SU-DHL-6 (cell line): ENCODE data around the gene RBL2.

Source experiments
- H2AFZ ChIP-seq: fragments of 200-600 bp; sonication (generic); 2 replicates; pipeline ENCODE4 v1.6.1; 2014; ENCODE audit warnings: low read depth, mild to moderate bottlenecking, moderate library complexity, mixed read lengths, antibody characterized with exemption, low read length; ENCODE audit not compliant: severe bottlenecking
- H3F3A ChIP-seq: fragments of 200-600 bp; shearing (Covaris generic); 2 replicates; pipeline ENCODE4 v1.6.0; 2016; ENCODE audit warnings: antibody characterized with exemption, mild to moderate bottlenecking; ENCODE audit not compliant: insufficient read depth
- H3K27ac ChIP-seq: fragments of 200-600 bp; sonication (generic); 2 replicates; pipeline ENCODE4 v1.5.1; 2016; ENCODE audit warnings: low read depth, mild to moderate bottlenecking, low read length, moderate library complexity, mixed read lengths
- H3K27me3 ChIP-seq: fragments of 200-600 bp; sonication (generic), shearing (Covaris generic); 2 replicates; pipeline ENCODE4 v1.6.0; 2014; ENCODE audit warnings: mild to moderate bottlenecking, low read length
- H3K36me3 ChIP-seq: fragments of 200-600 bp; sonication (generic); 2 replicates; pipeline ENCODE4 v1.6.1; 2014; ENCODE audit warnings: mild to moderate bottlenecking, low read length, mixed read lengths
- H3K4me2 ChIP-seq: fragments of 300-600, 200-600 bp; shearing (Covaris generic), sonication (generic); 2 replicates; pipeline ENCODE4 v1.6.0; 2014; ENCODE audit warnings: low read length, low read depth, mild to moderate bottlenecking; ENCODE audit not compliant: poor library complexity, severe bottlenecking
- H3K4me3 ChIP-seq: fragments of 200-600 bp; sonication (generic); 2 replicates; pipeline ENCODE4 v1.5.1; 2014; ENCODE audit warnings: antibody characterized with exemption, low read length, mild to moderate bottlenecking, mixed read lengths; ENCODE audit not compliant: insufficient read depth, poor library complexity, severe bottlenecking
- H3K79me2 ChIP-seq: fragments of 200-600 bp; sonication (generic); 2 replicates; pipeline ENCODE4 v1.6.1; 2014; ENCODE audit warnings: mild to moderate bottlenecking, low read length, moderate library complexity; ENCODE audit not compliant: insufficient read depth
- H3K9ac ChIP-seq: fragments of 200-600 bp; sonication (generic); 2 replicates; pipeline ENCODE4 v1.7.0; 2014; ENCODE audit warnings: mild to moderate bottlenecking, low read length
- H3K9me2 ChIP-seq: fragments of 200-600 bp; sonication (generic); replicated peaks from 2 replicates; pipeline ENCODE4 v1.6.1; 2014; ENCODE audit warnings: low read length; ENCODE audit not compliant: insufficient read depth
- H3K9me3 ChIP-seq: fragments of 200-600 bp; sonication (generic); 2 replicates; pipeline ENCODE4 v1.6.1; 2014; ENCODE audit warnings: low read length, mixed read lengths; ENCODE audit not compliant: insufficient read depth
- H4K20me1 ChIP-seq: fragments of 200-600 bp; sonication (generic); 2 replicates; pipeline ENCODE4 v1.6.1; 2014; ENCODE audit warnings: low read depth, mild to moderate bottlenecking, antibody characterized with exemption, low read length, moderate library complexity, mixed read lengths
- EZH2phosphoT487 ChIP-seq: fragments of 200-600 bp; sonication (generic), shearing (Covaris generic); conservative IDR thresholded peaks from 2 replicates; pipeline ENCODE4 v1.6.1; 2018; ENCODE audit warnings: mild to moderate bottlenecking, antibody characterized with exemption, low read length, moderate library complexity, mixed read lengths
- TF ChIP-seq, protein P1 (sequence below): fragments of 200-600 bp; sonication (generic); IDR thresholded peaks from one replicate; pipeline ENCODE4 v1.5.1; 2017; ENCODE audit warnings: antibody characterized with exemption, mild to moderate bottlenecking, low read length, moderate library complexity; ENCODE audit not compliant: insufficient read depth, poor library complexity, severe bottlenecking

The RBL2 gene

DNA sequence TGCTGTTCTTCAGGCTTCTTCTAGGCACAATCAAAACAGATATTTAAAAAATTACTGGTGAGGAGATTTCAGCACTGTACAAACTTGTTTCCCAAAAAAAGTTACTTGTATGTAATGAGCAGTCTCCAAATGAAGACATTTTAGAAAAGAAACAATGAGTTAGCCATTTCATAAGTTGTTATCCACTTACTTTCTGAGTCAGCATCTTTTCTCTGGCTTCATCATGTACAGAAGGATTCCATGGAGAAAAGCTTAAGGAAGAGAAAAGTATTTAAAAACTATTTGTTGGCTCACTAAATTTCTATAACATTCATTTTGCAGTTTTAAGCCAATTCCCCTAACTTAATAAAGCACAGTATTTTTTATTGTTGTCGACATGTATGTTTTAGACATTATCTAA, 58.2 kb downstream of the RBL2 start:
- Histone ChIP-seq H3K79me2 (no peaks in the 10 kb centered on the region), H3K9ac (no peak overlapping the region), H3K27ac (no peak overlapping the region), H4K20me1 (no peaks in the 10 kb centered on the region), H3K27me3 (no peaks in the 10 kb centered on the region), H3K4me3 (no peak overlapping the region), H3K9me3 (no peaks in the 10 kb centered on the region), H3F3A (peaks cover 7% of the 10 kb centered on the region; the same call in 1 of the 2 replicates), H2AFZ (no peak overlapping the region), H3K4me2 (no peak overlapping the region), H3K9me2 (no peaks in the 10 kb centered on the region), H3K36me3 (peaks cover 21% of the 10 kb centered on the region)
- no peak for TF ChIP-seq EZH2phosphoT487
- TF ChIP-seq, protein P1, sequence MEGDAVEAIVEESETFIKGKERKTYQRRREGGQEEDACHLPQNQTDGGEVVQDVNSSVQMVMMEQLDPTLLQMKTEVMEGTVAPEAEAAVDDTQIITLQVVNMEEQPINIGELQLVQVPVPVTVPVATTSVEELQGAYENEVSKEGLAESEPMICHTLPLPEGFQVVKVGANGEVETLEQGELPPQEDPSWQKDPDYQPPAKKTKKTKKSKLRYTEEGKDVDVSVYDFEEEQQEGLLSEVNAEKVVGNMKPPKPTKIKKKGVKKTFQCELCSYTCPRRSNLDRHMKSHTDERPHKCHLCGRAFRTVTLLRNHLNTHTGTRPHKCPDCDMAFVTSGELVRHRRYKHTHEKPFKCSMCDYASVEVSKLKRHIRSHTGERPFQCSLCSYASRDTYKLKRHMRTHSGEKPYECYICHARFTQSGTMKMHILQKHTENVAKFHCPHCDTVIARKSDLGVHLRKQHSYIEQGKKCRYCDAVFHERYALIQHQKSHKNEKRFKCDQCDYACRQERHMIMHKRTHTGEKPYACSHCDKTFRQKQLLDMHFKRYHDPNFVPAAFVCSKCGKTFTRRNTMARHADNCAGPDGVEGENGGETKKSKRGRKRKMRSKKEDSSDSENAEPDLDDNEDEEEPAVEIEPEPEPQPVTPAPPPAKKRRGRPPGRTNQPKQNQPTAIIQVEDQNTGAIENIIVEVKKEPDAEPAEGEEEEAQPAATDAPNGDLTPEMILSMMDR, result no peak

- Histone ChIP-seq H3K9ac (no peak overlapping the region), H3K79me2 (no peaks in the 10 kb centered on the region), H3K9me2 (no peaks in the 10 kb centered on the region), H3K4me2 (no peak overlapping the region), H2AFZ (no peak overlapping the region), H3K27me3 (no peaks in the 10 kb centered on the region), H3K4me3 (no peak overlapping the region), H3K27ac (no peak overlapping the region), H4K20me1 (no peaks in the 10 kb centered on the region), H3K36me3 (peaks cover 15% of the 10 kb centered on the region), H3F3A (no peaks in the 10 kb centered on the region), H3K9me3 (no peaks in the 10 kb centered on the region)
- TF ChIP-seq EZH2phosphoT487, result no peak
- TF ChIP-seq, protein P1, result no peak
Measured at GRCh38 chr16:53494636-53495035, 60.4 kb downstream of the RBL2 start.

GRCh38 chr16:53495325-53495724, 61.1 kb downstream of the RBL2 start:
- no peaks in the 10 kb centered on the region for H4K20me1 ChIP-seq
- H3K79me2 ChIP-seq, result no peaks in the 10 kb centered on the region
- H3K4me3 ChIP-seq, result no peak overlapping the region
- no peaks in the 10 kb centered on the region for H3K9me3 ChIP-seq
- H3K9me2 ChIP-seq, result no peaks in the 10 kb centered on the region
- H3K27ac ChIP-seq, result no peak overlapping the region
- no peak overlapping the region for H2AFZ ChIP-seq
- TF ChIP-seq, protein P1, result no peak
- no peak for TF ChIP-seq EZH2phosphoT487
- H3K36me3 ChIP-seq, result peaks cover 8% of the 10 kb centered on the region
- H3K27me3 ChIP-seq, result no peaks in the 10 kb centered on the region
- H3F3A ChIP-seq, result no peaks in the 10 kb centered on the region
- H3K4me2 ChIP-seq, result no peak overlapping the region
- no peak overlapping the region for H3K9ac ChIP-seq
